ENCODE results near the gene C20orf144.

C20orf144 gene

GRCh38 chr20:33677991-33678702 lies 16.0 kb downstream of the C20orf144 start:
- no peak for DNase-seq

- no peak for DNase-seq
Observed at GRCh38 chr20:33679758-33680485, 17.8 kb downstream of the C20orf144 start.

GRCh38 chr20:33680686-33681085 lies 18.6 kb downstream of the C20orf144 start:
- DNase-seq = no peak

- DNase-seq = no peak
Observed at GRCh38 chr20:33681288-33681687, 19.2 kb downstream of the C20orf144 start.

- no peak for DNase-seq
Observed at GRCh38 chr20:33681728-33682353, 19.7 kb downstream of the C20orf144 start.

GRCh38 chr20:33684533-33685327 lies 22.6 kb downstream of the C20orf144 start:
- no peak for DNase-seq

GRCh38 chr20:33685328-33686099 lies 23.4 kb downstream of the C20orf144 start:
- DNase-seq = no peak

- peak; percentile 85 for DNase-seq
Observed at GRCh38 chr20:33686100-33686983, 24.2 kb downstream of the C20orf144 start, which contains the start of gene E2F1. Gene E2F1, minus strand, starts transcription at chr20:33686385. Its CDS starts 121 bp downstream, at chr20:33686264.

GRCh38 chr20:33686984-33687366 lies 24.8 kb downstream of the C20orf144 start:
- no peak for DNase-seq

- DNase-seq = no peak
Observed at GRCh38 chr20:33687370-33687915, 25.3 kb downstream of the C20orf144 start.

GRCh38 chr20:33687993-33688937 lies 26.1 kb downstream of the C20orf144 start:
- DNase-seq = no peak

GRCh38 chr20:33688938-33689424 lies 26.9 kb downstream of the C20orf144 start:
- DNase-seq = no peak

GRCh38 chr20:33689493-33689892 lies 27.4 kb downstream of the C20orf144 start:
- DNase-seq = no peak

- no peak for DNase-seq
Observed at GRCh38 chr20:33689973-33690372, 27.8 kb downstream of the C20orf144 start.

GRCh38 chr20:33693289-33693688 lies 31.2 kb downstream of the C20orf144 start:
- DNase-seq = no peak

- no peak for DNase-seq
Observed at GRCh38 chr20:33693741-33694638, 31.9 kb downstream of the C20orf144 start.

GRCh38 chr20:33694639-33695012 lies 32.5 kb downstream of the C20orf144 start:
- DNase-seq = no peak

- no peak for DNase-seq
Observed at GRCh38 chr20:33696448-33696847, 34.3 kb downstream of the C20orf144 start.

Measured in kidney glomerular epithelial cell (primary cell).